Measurements from ENCODE around the gene CDKL4. TPM values are rescaled to one million over a fixed set of nuclear protein-coding genes. Genes with fewer than 3 reads are reported as not detected.

Gene CDKL4
- total and polyA plus RNA-seq, 11 donors = 0.11 to 1.1 (median 0.67) TPM; not detected in 4

GRCh38 chr2:39153312-39153711 lies 90.5 kb downstream of the CDKL4 start:
- WGBS, 4 donors = 96 to 100% (median 97%) methylated on average over 1 of the region's 1 CpG
- H3K27me3 ChIP-seq = no peaks in the 10 kb centered on the region
- H3K4me1 ChIP-seq = no peaks in the 10 kb centered on the region
- intact Hi-C loops (cut with DNase I) = no loop called here
- H3K36me3 ChIP-seq = no peaks in the 10 kb centered on the region
- no peak for ATAC-seq
- no peak for DNase-seq
- H3K4me3 ChIP-seq = no peak overlapping the region
- TF ChIP-seq POLR2A (IDR thresholded peaks at IDR 0.05) = no peak
- TF ChIP-seq CTCF (IDR thresholded peaks at IDR 0.05) = no peak
- no peaks in the 10 kb centered on the region for H3K9me3 ChIP-seq
- H3K27ac ChIP-seq = no peak overlapping the region

- intact Hi-C loops (cut with DNase I) = no loop called here
- WGBS, 4 donors = 66 to 81% (median 72%) methylated on average over 2 of the region's 2 CpGs
- Histone ChIP-seq H3K4me1 (no peaks in the 10 kb centered on the region), H3K27me3 (no peaks in the 10 kb centered on the region), H3K36me3 (no peaks in the 10 kb centered on the region), H3K27ac (no peak overlapping the region), H3K4me3 (no peak overlapping the region), H3K9me3 (no peaks in the 10 kb centered on the region)
- ATAC-seq = no peak
- DNase-seq = no peak
- no peak for TF ChIP-seq POLR2A (IDR thresholded peaks at IDR 0.05)
- TF ChIP-seq CTCF (IDR thresholded peaks at IDR 0.05) = no peak
Measured at GRCh38 chr2:39152504-39152903, 91.3 kb downstream of the CDKL4 start.

- H3K36me3 ChIP-seq = no peaks in the 10 kb centered on the region
- no peak overlapping the region for H3K4me3 ChIP-seq
- TF ChIP-seq POLR2A (IDR thresholded peaks at IDR 0.05) = no peak
- TF ChIP-seq CTCF (IDR thresholded peaks at IDR 0.05) = no peak
- no peaks in the 10 kb centered on the region for H3K9me3 ChIP-seq
- no peaks in the 10 kb centered on the region for H3K4me1 ChIP-seq
- ATAC-seq = no peak
- H3K27me3 ChIP-seq = no peaks in the 10 kb centered on the region
- no peak for DNase-seq
- intact Hi-C loops (cut with DNase I) = no loop called here
- no peak overlapping the region for H3K27ac ChIP-seq
- WGBS, 4 donors = 77 to 90% (median 83%) methylated on average over 9 of the region's 9 CpGs
Measured at GRCh38 chr2:39150890-39151497, 92.8 kb downstream of the CDKL4 start.

GRCh38 chr2:39150102-39150562 lies 93.6 kb downstream of the CDKL4 start:
- no peaks in the 10 kb centered on the region for H3K27me3 ChIP-seq
- intact Hi-C loops (cut with DNase I) = no loop called here
- TF ChIP-seq CTCF (IDR thresholded peaks at IDR 0.05) (no peak), POLR2A (IDR thresholded peaks at IDR 0.05) (no peak)
- no peak overlapping the region for H3K4me3 ChIP-seq
- H3K9me3 ChIP-seq = no peaks in the 10 kb centered on the region
- no peak for DNase-seq
- no peaks in the 10 kb centered on the region for H3K36me3 ChIP-seq
- H3K27ac ChIP-seq = no peak overlapping the region
- 92 to 95% (median 95%) methylated on average over 5 to 6 of the region's 6 CpGs for WGBS, 4 donors
- no peaks in the 10 kb centered on the region for H3K4me1 ChIP-seq
- ATAC-seq = no peak
